Measurements from ENCODE around the gene DCUN1D3. TPM values are rescaled to one million over a fixed set of nuclear protein-coding genes. Genes with fewer than 3 reads are reported as not detected.
A peak's percentile ranks its signal among the peaks of the same experiment; 100 is the strongest.

DCUN1D3 gene
- total RNA-seq, 3 donors from 2014 or later: 10.0 to 21.5 (median 12.2) TPM

GRCh38 chr16:20928774-20929411 is 28.7 kb upstream of the DCUN1D3 start:
- no peak for DNase-seq
- ATAC-seq: no peak
- H3K4me3 ChIP-seq: no peak overlapping the region
- no peaks in the 10 kb centered on the region for H3K36me3 ChIP-seq (ENCODE audit: low read depth)
- no peaks in the 10 kb centered on the region for H3K9me3 ChIP-seq
- H3K4me1 ChIP-seq (ENCODE audit: low read depth): no peaks in the 10 kb centered on the region
- intact Hi-C loops (cut with DNase I, micrococcal nuclease): no loop called here
- no peak for TF ChIP-seq CTCF (IDR thresholded peaks at IDR 0.05)

GRCh38 chr16:20925751-20926150 is 25.6 kb upstream of the DCUN1D3 start:
- DNase-seq (no peak), ATAC-seq (peak; percentile 18)
- intact Hi-C loops (cut with DNase I, micrococcal nuclease): no loop called here
- H3K4me1 ChIP-seq (ENCODE audit: low read depth): no peaks in the 10 kb centered on the region
- no peaks in the 10 kb centered on the region for H3K36me3 ChIP-seq (ENCODE audit: low read depth)
- no peaks in the 10 kb centered on the region for H3K9me3 ChIP-seq
- no peak for TF ChIP-seq CTCF (IDR thresholded peaks at IDR 0.05)
- no peak overlapping the region for H3K4me3 ChIP-seq

- no peaks in the 10 kb centered on the region for H3K4me1 ChIP-seq (ENCODE audit: low read depth)
- no peaks in the 10 kb centered on the region for H3K9me3 ChIP-seq
- H3K36me3 ChIP-seq (ENCODE audit: low read depth): no peaks in the 10 kb centered on the region
- intact Hi-C loops (cut with DNase I, micrococcal nuclease): no loop called here
- DNase-seq: no peak
- ATAC-seq: no peak
- TF ChIP-seq CTCF (IDR thresholded peaks at IDR 0.05): no peak
- no peak overlapping the region for H3K4me3 ChIP-seq
These were observed 23.7 kb upstream of the DCUN1D3 start for GRCh38 chr16:20923876-20924275.

- intact Hi-C loops (cut with DNase I, micrococcal nuclease): no loop called here
- DNase-seq (no peak), ATAC-seq (no peak)
- TF ChIP-seq CTCF (IDR thresholded peaks at IDR 0.05): no peak
- Histone ChIP-seq H3K4me3 (no peak overlapping the region), H3K4me1 (ENCODE audit: low read depth) (no peaks in the 10 kb centered on the region), H3K36me3 (ENCODE audit: low read depth) (no peaks in the 10 kb centered on the region), H3K9me3 (no peaks in the 10 kb centered on the region)
These were observed 20.6 kb upstream of the DCUN1D3 start for GRCh38 chr16:20920799-20921198.

GRCh38 chr16:20920091-20920490 is 19.9 kb upstream of the DCUN1D3 start:
- TF ChIP-seq CTCF (IDR thresholded peaks at IDR 0.05): no peak
- no peak for ATAC-seq
- H3K9me3 ChIP-seq: no peaks in the 10 kb centered on the region

More at GRCh38 chr16:20920091-20920490, 19.9 kb upstream of the DCUN1D3 start:
- Histone ChIP-seq H3K4me1 (ENCODE audit: low read depth) (no peaks in the 10 kb centered on the region), H3K4me3 (no peak overlapping the region), H3K36me3 (ENCODE audit: low read depth) (no peaks in the 10 kb centered on the region)
- DNase-seq: no peak
- intact Hi-C loops (cut with DNase I, micrococcal nuclease): no loop called here

All from mucosa of descending colon (tissue), 3 donors.